Smooth muscle cell (in vitro differentiated cells): ENCODE data around the gene CDO1. TPM values are rescaled to one million over a fixed set of nuclear protein-coding genes. Genes with fewer than 3 reads are reported as not detected.

Experiments
- DNase-seq: peaks from one replicate; lab custom pipeline; 2025; ENCODE audit not compliant: unreplicated experiment; lab: John Stamatoyannopoulos, UW
- H2AFZ ChIP-seq: fragments of 200-600 bp; sonication (generic); 2 replicates; pipeline ENCODE4 v1.6.0; 2016; ENCODE audit warnings: antibody characterized with exemption, low read depth, mild to moderate bottlenecking
- H3F3A ChIP-seq: fragments of 200-600 bp; sonication (generic); 2 replicates; pipeline ENCODE4 v1.6.0; 2017; ENCODE audit warnings: antibody characterized with exemption, low read depth
- H3K27ac ChIP-seq: fragments of 200-600 bp; sonication (generic); 2 replicates; pipeline ENCODE4 v1.5.1; 2016; ENCODE audit warnings: low read depth, mild to moderate bottlenecking
- H3K27me3 ChIP-seq: fragments of 200-600 bp; sonication (generic); 2 replicates; pipeline ENCODE4 v1.6.1; 2016; ENCODE audit warnings: low read depth, mild to moderate bottlenecking
- H3K36me3 ChIP-seq: fragments of 200-600 bp; sonication (generic); 2 replicates; pipeline ENCODE4 v1.5.1; 2016; ENCODE audit warnings: low read depth
- H3K4me1 ChIP-seq: fragments of 200-600 bp; sonication (generic); 2 replicates; pipeline ENCODE4 v1.5.1; 2016; ENCODE audit warnings: low read depth
- H3K4me2 ChIP-seq: fragments of 200-600 bp; sonication (generic); 2 replicates; pipeline ENCODE4 v1.6.0; 2016; ENCODE audit warnings: mild to moderate bottlenecking
- H3K4me3 ChIP-seq: fragments of 200-600 bp; sonication (generic); 2 replicates; pipeline ENCODE4 v1.5.1; 2016; ENCODE audit warnings: mild to moderate bottlenecking
- H3K79me2 ChIP-seq: fragments of 200-600 bp; sonication (generic); 2 replicates; pipeline ENCODE4 v1.6.0; 2016; ENCODE audit warnings: low read depth, mild to moderate bottlenecking
- H3K9ac ChIP-seq: fragments of 200-600 bp; sonication (generic); 2 replicates; pipeline ENCODE4 v1.6.0; 2016; ENCODE audit warnings: low read depth
- H3K9me3 ChIP-seq: fragments of 200-600 bp; sonication (generic); replicated peaks from 2 replicates; pipeline ENCODE4 v1.5.1; 2016; ENCODE audit warnings: low read depth
- H4K20me1 ChIP-seq: fragments of 200-600 bp; sonication (generic); 2 replicates; pipeline ENCODE4 v1.6.0; 2016; ENCODE audit warnings: low read depth
- CTCF ChIP-seq: fragments of 200-600 bp; sonication (generic); IDR thresholded peaks from 2 replicates; pipeline ENCODE4 v1.5.1; 2017; ENCODE audit warnings: borderline replicate concordance, mild to moderate bottlenecking, antibody characterized with exemption; ENCODE audit not compliant: insufficient read depth, poor library complexity, severe bottlenecking
- WGBS: methylation state at CpG from one replicate; pipeline ENCODE4 v1.1.7; 2016; ENCODE audit warnings: low lambda C conversion rate; 5-methylcytosine and 5-hydroxymethylcytosine counted together
- polyA plus RNA-seq: library from polyadenylated mRNA; unstranded; fragments of >200 nt; fragmentation: Nextera tagmentation; extraction: Ambion mirVana; gene quantifications from 2 replicates; pipeline ENCODE4 v1.2.1, GENCODE V29; 2016
- total RNA-seq: library from RNA; depleted of rRNA; stranded (reverse); fragments of >200 nt; gene quantifications from 2 replicates; pipeline ENCODE4 v1.2.3, GENCODE V29; 2014

CDO1 gene
- total and polyA plus RNA-seq, 2 experiments from 2014 or later, result 26.3 to 48.4 TPM

- no peak overlapping the region for H3K27ac ChIP-seq
- no peaks in the 10 kb centered on the region for H4K20me1 ChIP-seq
- H3K9ac ChIP-seq, result no peak overlapping the region
- H3K4me2 ChIP-seq, result peak overlapping the region; percentile 89
- no peaks in the 10 kb centered on the region for H3K9me3 ChIP-seq
- H3K4me3 ChIP-seq, result peak overlapping the region; percentile 66
- 83% methylated on average over 7 of the region's 7 CpGs for WGBS
- TF ChIP-seq CTCF, result no peak
- H3K36me3 ChIP-seq, result no peaks in the 10 kb centered on the region
- H3F3A ChIP-seq, result no peaks in the 10 kb centered on the region
- peaks cover 14% of the 10 kb centered on the region for H3K27me3 ChIP-seq
- DNase-seq, result no peak
- no peak overlapping the region for H2AFZ ChIP-seq
- H3K4me1 ChIP-seq, result peaks cover 14% of the 10 kb centered on the region
- peaks cover 20% of the 10 kb centered on the region for H3K79me2 ChIP-seq
Observed at GRCh38 chr5:115817386-115817785, 927 bp upstream of the CDO1 start.

- DNase-seq, result no peak
- H3K79me2 ChIP-seq, result peaks cover 20% of the 10 kb centered on the region
- peaks cover 14% of the 10 kb centered on the region for H3K27me3 ChIP-seq
- H3K9ac ChIP-seq, result peak overlapping the region; percentile 92
- H3K4me3 ChIP-seq, result peak overlapping the region; percentile 66
- H3K4me1 ChIP-seq, result peaks cover 14% of the 10 kb centered on the region
- H2AFZ ChIP-seq, result peak overlapping the region; percentile 99
- H3K9me3 ChIP-seq, result no peaks in the 10 kb centered on the region
- H3K36me3 ChIP-seq, result no peaks in the 10 kb centered on the region
- no peaks in the 10 kb centered on the region for H3F3A ChIP-seq
- peak overlapping the region; percentile 89 for H3K4me2 ChIP-seq
- 1% methylated on average over 44 of the region's 48 CpGs for WGBS
- no peaks in the 10 kb centered on the region for H4K20me1 ChIP-seq
- no peak overlapping the region for H3K27ac ChIP-seq
- TF ChIP-seq CTCF, result no peak
Observed at GRCh38 chr5:115815693-115816225, 700 bp downstream of the CDO1 start.

- Histone ChIP-seq H3K9ac (peak overlapping the region; percentile 92), H3K27ac (no peak overlapping the region)
Observed at GRCh38 chr5:115815006-115815692, 1.3 kb downstream of the CDO1 start.

More at GRCh38 chr5:115815006-115815692, 1.3 kb downstream of the CDO1 start:
- no peak for TF ChIP-seq CTCF
- peaks cover 14% of the 10 kb centered on the region for H3K4me1 ChIP-seq
- H4K20me1 ChIP-seq, result no peaks in the 10 kb centered on the region
- 26% methylated on average over 21 of the region's 21 CpGs for WGBS
- peaks cover 14% of the 10 kb centered on the region for H3K27me3 ChIP-seq
- DNase-seq, result no peak
- peaks cover 20% of the 10 kb centered on the region for H3K79me2 ChIP-seq
- peak overlapping the region; percentile 89 for H3K4me2 ChIP-seq
- no peaks in the 10 kb centered on the region for H3K36me3 ChIP-seq
- H3K9me3 ChIP-seq, result no peaks in the 10 kb centered on the region
- peak overlapping the region; percentile 99 for H2AFZ ChIP-seq
- H3F3A ChIP-seq, result no peaks in the 10 kb centered on the region
- peak overlapping the region; percentile 66 for H3K4me3 ChIP-seq
